Subcutaneous adipose tissue (tissue), 4 donors: ENCODE data around the gene KDM4B. TPM values are rescaled to one million over a fixed set of nuclear protein-coding genes. Genes with fewer than 3 reads are reported as not detected.

Experiments
- total RNA-seq, 4 donors: library from RNA; depleted of rRNA; stranded (reverse); fragments of >200 nt; gene quantifications; one replicate each; pipeline ENCODE4 v1.1.0, GENCODE V29; 2016
- TF ChIP-seq, protein P1 (sequence below): fragments of 450-650 bp; IDR thresholded peaks from one replicate; pipeline ENCODE4 v1.5.1; 2016; ENCODE audit warnings: low read depth, mild to moderate bottlenecking, control low read depth, antibody characterized with exemption, moderate library complexity

The KDM4B gene
- total RNA-seq, 4 donors from 2014 or later, result 19.4 to 56.1 (median 28.5) TPM

DNA sequence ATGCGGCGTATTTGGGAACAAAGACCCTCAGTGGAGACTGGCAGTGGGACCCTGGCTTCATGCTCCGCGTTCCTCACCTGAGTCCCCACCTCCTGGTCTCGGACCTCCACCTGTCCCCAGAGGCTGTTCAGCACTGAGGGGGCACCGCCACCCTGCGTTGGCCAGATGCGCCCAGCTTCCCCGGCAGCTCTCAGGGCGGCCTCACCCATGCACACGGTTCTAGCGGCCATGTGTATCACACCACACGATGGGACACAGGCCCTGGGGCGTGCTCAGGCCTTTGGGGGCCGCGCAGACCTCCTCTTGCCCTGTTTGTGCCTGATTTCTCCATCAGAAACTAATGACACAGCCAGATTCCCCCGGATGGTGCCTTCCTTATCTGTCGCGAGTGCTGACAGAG is 138.1 kb downstream of the KDM4B start:
- TF ChIP-seq, protein P1, sequence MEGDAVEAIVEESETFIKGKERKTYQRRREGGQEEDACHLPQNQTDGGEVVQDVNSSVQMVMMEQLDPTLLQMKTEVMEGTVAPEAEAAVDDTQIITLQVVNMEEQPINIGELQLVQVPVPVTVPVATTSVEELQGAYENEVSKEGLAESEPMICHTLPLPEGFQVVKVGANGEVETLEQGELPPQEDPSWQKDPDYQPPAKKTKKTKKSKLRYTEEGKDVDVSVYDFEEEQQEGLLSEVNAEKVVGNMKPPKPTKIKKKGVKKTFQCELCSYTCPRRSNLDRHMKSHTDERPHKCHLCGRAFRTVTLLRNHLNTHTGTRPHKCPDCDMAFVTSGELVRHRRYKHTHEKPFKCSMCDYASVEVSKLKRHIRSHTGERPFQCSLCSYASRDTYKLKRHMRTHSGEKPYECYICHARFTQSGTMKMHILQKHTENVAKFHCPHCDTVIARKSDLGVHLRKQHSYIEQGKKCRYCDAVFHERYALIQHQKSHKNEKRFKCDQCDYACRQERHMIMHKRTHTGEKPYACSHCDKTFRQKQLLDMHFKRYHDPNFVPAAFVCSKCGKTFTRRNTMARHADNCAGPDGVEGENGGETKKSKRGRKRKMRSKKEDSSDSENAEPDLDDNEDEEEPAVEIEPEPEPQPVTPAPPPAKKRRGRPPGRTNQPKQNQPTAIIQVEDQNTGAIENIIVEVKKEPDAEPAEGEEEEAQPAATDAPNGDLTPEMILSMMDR, result no peak

GRCh38 chr19:5107432-5108122 is 138.7 kb downstream of the KDM4B start:
- TF ChIP-seq, protein P1, result no peak

GRCh38 chr19:5108123-5108596 is 139.2 kb downstream of the KDM4B start:
- TF ChIP-seq, protein P1, result no peak

GRCh38 chr19:5108866-5109265 is 140.0 kb downstream of the KDM4B start:
- TF ChIP-seq, protein P1, result no peak

GRCh38 chr19:5109560-5109959 is 140.6 kb downstream of the KDM4B start:
- TF ChIP-seq, protein P1, result no peak

DNA sequence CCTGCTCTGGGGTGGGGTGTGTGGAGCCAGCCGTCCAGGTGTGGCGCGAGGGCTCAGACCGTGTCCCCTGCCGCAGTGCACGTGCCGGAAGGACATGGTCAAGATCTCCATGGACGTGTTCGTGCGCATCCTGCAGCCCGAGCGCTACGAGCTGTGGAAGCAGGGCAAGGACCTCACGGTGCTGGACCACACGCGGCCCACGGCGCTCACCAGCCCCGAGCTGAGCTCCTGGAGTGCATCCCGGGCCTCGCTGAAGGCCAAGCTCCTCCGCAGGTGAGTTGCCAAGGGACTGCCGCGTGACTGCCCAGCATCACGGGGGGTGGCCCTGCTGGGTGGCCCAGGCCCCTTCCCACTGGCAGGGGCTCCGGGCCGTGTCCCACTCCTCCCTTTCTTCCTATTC is 141.6 kb downstream of the KDM4B start:
- TF ChIP-seq, protein P1, result no peak

DNA sequence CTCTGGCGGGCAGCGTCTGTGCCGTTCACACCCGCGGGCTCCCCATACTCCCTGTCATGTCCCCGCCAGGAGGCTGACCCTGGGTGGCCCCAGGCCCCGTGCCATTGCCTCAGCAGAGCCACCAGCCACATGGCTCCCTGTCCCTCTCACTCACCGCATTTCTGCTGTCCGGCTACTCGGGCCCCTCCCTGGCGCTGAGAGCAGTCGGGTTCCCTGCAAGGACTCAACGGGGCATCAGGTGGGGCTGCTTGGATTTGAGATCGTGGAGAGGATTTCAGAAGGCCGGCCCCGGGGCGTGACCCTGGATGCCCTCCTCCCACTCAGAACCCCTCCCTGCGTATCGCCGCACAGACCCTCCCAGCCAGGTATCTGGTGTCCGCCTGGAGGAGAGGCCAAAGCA is 142.1 kb downstream of the KDM4B start:
- TF ChIP-seq, protein P1, result no peak
